ENCODE results near the gene CERT1. TPM values are rescaled to one million over a fixed set of nuclear protein-coding genes. Genes with fewer than 3 reads are reported as not detected.

The CERT1 gene
- total RNA-seq, 1 donor from 2014 or later = 38.3 TPM

DNA sequence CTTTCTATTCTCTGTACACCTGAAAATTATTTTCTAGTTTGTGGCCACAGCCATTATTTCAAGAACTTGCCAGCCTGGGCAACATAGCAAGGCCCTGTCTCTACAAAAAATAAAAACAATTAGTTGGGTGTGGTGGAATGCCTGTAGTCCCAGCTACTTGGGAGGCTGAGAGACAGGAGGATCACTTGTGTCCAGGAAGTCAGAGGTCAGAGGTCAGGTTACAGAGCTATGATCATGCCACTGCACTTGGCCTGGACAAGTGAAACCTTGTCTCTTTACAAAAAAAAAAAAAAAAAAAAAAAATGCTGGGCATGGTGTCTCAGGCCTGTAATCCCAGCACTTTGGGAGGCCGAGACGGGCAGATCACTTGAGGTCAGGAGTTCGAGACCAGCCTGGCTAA, 116.2 kb downstream of the CERT1 start:
- Mint-ChIP-seq H3K4me1 (no peaks in the 10 kb centered on the region), H3K27me3 (ENCODE audit: low read depth) (no peaks in the 10 kb centered on the region), H3K36me3 (peaks cover 13% of the 10 kb centered on the region), H3K27ac (no peak overlapping the region), H3K9me3 (no peaks in the 10 kb centered on the region), H3K4me3 (no peak overlapping the region)
- TF ChIP-seq, protein P1, sequence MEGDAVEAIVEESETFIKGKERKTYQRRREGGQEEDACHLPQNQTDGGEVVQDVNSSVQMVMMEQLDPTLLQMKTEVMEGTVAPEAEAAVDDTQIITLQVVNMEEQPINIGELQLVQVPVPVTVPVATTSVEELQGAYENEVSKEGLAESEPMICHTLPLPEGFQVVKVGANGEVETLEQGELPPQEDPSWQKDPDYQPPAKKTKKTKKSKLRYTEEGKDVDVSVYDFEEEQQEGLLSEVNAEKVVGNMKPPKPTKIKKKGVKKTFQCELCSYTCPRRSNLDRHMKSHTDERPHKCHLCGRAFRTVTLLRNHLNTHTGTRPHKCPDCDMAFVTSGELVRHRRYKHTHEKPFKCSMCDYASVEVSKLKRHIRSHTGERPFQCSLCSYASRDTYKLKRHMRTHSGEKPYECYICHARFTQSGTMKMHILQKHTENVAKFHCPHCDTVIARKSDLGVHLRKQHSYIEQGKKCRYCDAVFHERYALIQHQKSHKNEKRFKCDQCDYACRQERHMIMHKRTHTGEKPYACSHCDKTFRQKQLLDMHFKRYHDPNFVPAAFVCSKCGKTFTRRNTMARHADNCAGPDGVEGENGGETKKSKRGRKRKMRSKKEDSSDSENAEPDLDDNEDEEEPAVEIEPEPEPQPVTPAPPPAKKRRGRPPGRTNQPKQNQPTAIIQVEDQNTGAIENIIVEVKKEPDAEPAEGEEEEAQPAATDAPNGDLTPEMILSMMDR (IDR thresholded peaks at IDR 0.05; ENCODE audit: unreplicated experiment) = no peak
- DNase-seq (ENCODE audit: low spot score in 2 of 2, unreplicated experiment in 2 of 2) = no peak

DNA sequence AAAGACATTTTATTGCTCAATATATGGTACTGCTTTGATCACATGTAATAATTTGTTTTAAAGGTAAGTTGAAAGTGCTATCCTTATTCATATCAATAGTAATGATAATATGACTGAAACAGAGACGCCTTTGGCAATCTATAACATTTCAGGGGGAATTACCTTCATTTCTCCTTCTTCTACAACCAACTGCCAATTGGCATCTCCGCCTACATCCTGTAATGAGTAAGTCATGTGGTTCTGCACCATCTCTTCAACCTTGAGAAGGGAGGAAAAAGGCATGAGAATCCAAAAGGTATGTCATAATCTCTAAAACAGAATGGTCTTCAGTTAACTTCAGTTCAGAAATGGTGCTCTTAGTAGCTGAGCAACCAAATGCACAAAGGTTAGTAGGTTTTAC, 122.0 kb downstream of the CERT1 start:
- no peaks in the 10 kb centered on the region for H3K9me3 Mint-ChIP-seq
- H3K4me3 Mint-ChIP-seq = no peak overlapping the region
- no peak overlapping the region for H3K27ac Mint-ChIP-seq
- H3K27me3 Mint-ChIP-seq (ENCODE audit: low read depth) = no peaks in the 10 kb centered on the region
- DNase-seq (ENCODE audit: low spot score in 2 of 2, unreplicated experiment in 2 of 2) = no peak
- TF ChIP-seq, protein P1 (IDR thresholded peaks at IDR 0.05; ENCODE audit: unreplicated experiment) = no peak
- H3K4me1 Mint-ChIP-seq = peaks cover under 1% of the 10 kb centered on the region
- H3K36me3 Mint-ChIP-seq = peaks cover 22% of the 10 kb centered on the region

DNA sequence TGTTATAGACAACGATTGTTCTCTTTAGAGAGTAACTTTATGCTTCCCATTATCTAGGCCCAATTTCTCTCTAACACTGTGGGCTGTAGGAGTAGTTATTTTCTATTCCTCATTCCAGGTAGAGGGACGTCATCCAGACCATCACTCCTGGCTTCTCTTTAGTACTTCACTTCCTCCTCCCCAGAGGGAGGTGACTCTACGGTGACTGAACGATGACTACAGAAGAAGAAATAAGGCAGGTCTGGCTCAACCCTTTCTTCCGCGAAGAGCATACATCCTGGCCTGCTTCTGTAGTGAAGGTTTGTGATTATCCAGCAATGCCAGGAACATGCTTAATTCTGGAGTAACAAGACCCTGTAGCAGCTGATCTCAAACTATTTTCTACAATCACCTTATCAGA, 123.6 kb downstream of the CERT1 start:
- no peak for DNase-seq (ENCODE audit: low spot score in 2 of 2, unreplicated experiment in 2 of 2)
- H3K4me1 Mint-ChIP-seq = peaks cover 3% of the 10 kb centered on the region
- TF ChIP-seq, protein P1 (IDR thresholded peaks at IDR 0.05; ENCODE audit: unreplicated experiment) = no peak
- no peak overlapping the region for H3K4me3 Mint-ChIP-seq
- no peak overlapping the region for H3K27ac Mint-ChIP-seq
- no peaks in the 10 kb centered on the region for H3K9me3 Mint-ChIP-seq
- H3K36me3 Mint-ChIP-seq = peaks cover 20% of the 10 kb centered on the region
- no peaks in the 10 kb centered on the region for H3K27me3 Mint-ChIP-seq (ENCODE audit: low read depth)

DNA sequence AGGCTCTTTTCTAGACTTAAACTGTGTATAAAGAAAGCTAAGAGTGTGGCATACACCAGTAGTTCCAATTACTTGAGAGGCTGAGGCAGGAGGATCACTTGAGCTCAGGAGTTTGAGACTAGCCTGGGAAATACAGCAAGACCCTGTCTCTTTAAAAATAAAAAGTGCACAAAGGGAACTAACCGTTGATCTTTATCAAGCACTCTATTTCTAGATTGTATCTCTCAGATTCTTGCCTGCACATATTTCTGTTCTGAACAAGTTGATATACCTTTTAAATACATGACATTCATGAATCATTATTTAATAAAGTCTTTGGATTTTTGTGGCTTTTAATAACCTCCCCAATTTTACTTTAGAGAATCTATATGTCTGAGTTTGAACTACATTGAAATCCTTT, 127.2 kb downstream of the CERT1 start:
- no peaks in the 10 kb centered on the region for H3K27me3 Mint-ChIP-seq (ENCODE audit: low read depth)
- peaks cover 3% of the 10 kb centered on the region for H3K4me1 Mint-ChIP-seq
- H3K9me3 Mint-ChIP-seq = no peaks in the 10 kb centered on the region
- H3K27ac Mint-ChIP-seq = peak overlapping the region; percentile 50
- peaks cover 25% of the 10 kb centered on the region for H3K36me3 Mint-ChIP-seq
- TF ChIP-seq, protein P1 (IDR thresholded peaks at IDR 0.05; ENCODE audit: unreplicated experiment) = no peak
- no peak for DNase-seq (ENCODE audit: low spot score in 2 of 2, unreplicated experiment in 2 of 2)
- H3K4me3 Mint-ChIP-seq = no peak overlapping the region

DNA sequence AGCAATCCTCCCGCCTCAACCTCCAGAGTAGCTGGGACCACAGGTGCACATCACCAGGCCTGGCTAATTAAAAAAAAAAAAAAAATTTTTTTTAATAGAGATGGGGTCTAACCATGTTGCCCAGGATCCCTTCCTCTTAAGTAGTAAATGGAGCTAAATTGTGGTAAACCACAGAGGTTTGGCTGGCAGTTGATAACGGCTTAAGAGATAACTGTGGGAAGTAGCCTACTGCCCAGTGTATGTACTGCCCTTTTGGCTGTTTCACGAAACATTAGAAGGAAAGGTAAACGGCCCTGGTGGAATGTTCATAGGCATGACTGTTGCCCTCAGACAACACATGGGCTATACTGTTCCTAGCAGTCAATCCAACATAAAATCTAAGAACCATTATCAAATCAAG, 130.0 kb downstream of the CERT1 start:
- Mint-ChIP-seq H3K36me3 (peaks cover 18% of the 10 kb centered on the region), H3K27me3 (ENCODE audit: low read depth) (no peaks in the 10 kb centered on the region), H3K4me1 (peaks cover 3% of the 10 kb centered on the region), H3K4me3 (no peak overlapping the region), H3K9me3 (no peaks in the 10 kb centered on the region), H3K27ac (no peak overlapping the region)
- TF ChIP-seq, protein P1 (IDR thresholded peaks at IDR 0.05; ENCODE audit: unreplicated experiment) = no peak
- DNase-seq (ENCODE audit: low spot score in 2 of 2, unreplicated experiment in 2 of 2) = no peak

DNA sequence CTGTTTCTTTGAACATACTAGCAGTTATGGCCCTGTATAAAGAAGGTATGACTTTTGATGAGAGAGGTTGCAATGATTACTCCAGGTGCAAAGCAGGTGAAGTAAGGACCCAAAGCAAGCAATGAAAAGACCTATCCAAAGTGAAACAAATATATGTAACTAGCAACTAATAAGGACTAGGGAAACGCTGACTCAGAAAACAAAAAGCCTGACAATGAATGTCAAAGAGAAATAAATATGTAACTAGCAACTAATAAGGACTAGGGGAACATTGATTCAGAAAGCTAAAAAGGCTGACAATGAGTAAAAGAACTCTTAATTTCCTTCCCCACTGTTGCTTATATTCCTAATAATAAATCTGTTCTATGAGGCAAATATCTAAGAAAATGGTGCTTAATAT, 131.3 kb downstream of the CERT1 start:
- Mint-ChIP-seq H3K27me3 (ENCODE audit: low read depth) (no peaks in the 10 kb centered on the region), H3K27ac (no peak overlapping the region), H3K4me3 (no peak overlapping the region), H3K9me3 (no peaks in the 10 kb centered on the region), H3K36me3 (peaks cover 20% of the 10 kb centered on the region), H3K4me1 (peaks cover 3% of the 10 kb centered on the region)
- DNase-seq (ENCODE audit: low spot score in 2 of 2, unreplicated experiment in 2 of 2) = no peak
- TF ChIP-seq, protein P1 (IDR thresholded peaks at IDR 0.05; ENCODE audit: unreplicated experiment) = no peak
